ENCODE data around the gene NXF1. TPM values are rescaled to one million over a fixed set of nuclear protein-coding genes. Genes with fewer than 3 reads are reported as not detected.

Gene NXF1
- total and polyA plus RNA-seq, 2 of the 13 experiments (the other 11 are each of a cell fraction or from before 2014, with no cell fraction given), result 30.4 to 30.9 TPM

- TF ChIP-seq ZBTB40 (IDR thresholded peaks at IDR 0.05), result no peak
- TF ChIP-seq ZBTB40 (CRISPR knock-in tag; IDR thresholded peaks at IDR 0.05), result 0 out of 2 replicates have a peak, but pooled peaks have one; percentile 3
- TF ChIP-seq ZNF501 (CRISPR knock-in tag; IDR thresholded peaks at IDR 0.05), result no peak
- no peak for TF ChIP-seq ZNF691 (CRISPR knock-in tag; IDR thresholded peaks at IDR 0.05; ENCODE audit: borderline replicate concordance, low read depth)
- TF ChIP-seq MAZ (IDR thresholded peaks at IDR 0.05; ENCODE audit: borderline replicate concordance, low read depth, low read length), result no peak
- no peak for TF ChIP-seq MAZ (CRISPR knock-in tag; IDR thresholded peaks at IDR 0.05; ENCODE audit: low read depth)
- TF ChIP-seq ZNF720 (CRISPR knock-in tag; IDR thresholded peaks at IDR 0.05), result no peak
- peak; percentile 81 for TF ChIP-seq RAD21 (CRISPR knock-in tag; IDR thresholded peaks at IDR 0.05)
- TF ChIP-seq CEBPZ (IDR thresholded peaks at IDR 0.05; ENCODE audit: low read length), result no peak
- TF ChIP-seq ZNF468 (CRISPR knock-in tag; IDR thresholded peaks at IDR 0.05), result no peak; the same call in 1 of the 2 replicates
- TF ChIP-seq PRPF4 (IDR thresholded peaks at IDR 0.05; ENCODE audit: low read depth, low read length, poor library complexity, severe bottlenecking), result no peak
- no peak for TF ChIP-seq ZNF362 (CRISPR knock-in tag; IDR thresholded peaks at IDR 0.05; ENCODE audit: borderline replicate concordance)
- TF ChIP-seq SETDB1 (CRISPR knock-in tag; IDR thresholded peaks at IDR 0.05; ENCODE audit: borderline replicate concordance), result no peak
- TF ChIP-seq STAT5B (CRISPR knock-in tag; IDR thresholded peaks at IDR 0.05), result no peak
- no peak for TF ChIP-seq CBFB (CRISPR knock-in tag; IDR thresholded peaks at IDR 0.05)
Measured at GRCh38 chr11:62786318-62787004, 18.8 kb downstream of the NXF1 start (continued).
